CD14-positive monocyte (primary cell): ENCODE data around the gene NUDT22. TPM values are rescaled to one million over a fixed set of nuclear protein-coding genes. Genes with fewer than 3 reads are reported as not detected.

ENCODE experiments used
- DNase-seq, 3 donors: peaks; one replicate each; pipeline ENCODE4 v3.0.0-alpha.2; 2011 to 2022
- H2AFZ ChIP-seq: 2 replicates; pipeline ENCODE4 v1.6.0; 2012; ENCODE audit warnings: mild to moderate bottlenecking, low read depth, low read length, inconsistent platforms; ENCODE audit not compliant: insufficient read depth, poor library complexity, severe bottlenecking
- H3K27ac ChIP-seq, 2 donors: 1 replicate in 1 of 2; 2 replicates in 1 of 2; pipeline ENCODE4 v1.5.1; 2012 to 2013; ENCODE audit warnings: low read length in 2 of 2, control low read depth in 1 of 2, inconsistent platforms in 1 of 2, low read depth in 1 of 2, mild to moderate bottlenecking in 1 of 2
- H3K27me3 ChIP-seq, 2 donors: one replicate each; pipeline versions ENCODE4 v1.6.0 to v1.6.1; 2011 to 2013; ENCODE audit warnings: low read length in 2 of 2; ENCODE audit not compliant: control insufficient read depth in 2 of 2, insufficient read depth in 2 of 2
- H3K36me3 ChIP-seq, 2 donors: replicated peaks in 1 of 2; 1 replicate in 1 of 2; 2 replicates in 1 of 2; pipeline versions ENCODE4 v1.5.1 to v1.6.1; 2012 to 2013; ENCODE audit warnings: low read length in 2 of 2, control low read depth in 1 of 2, inconsistent platforms in 1 of 2, mild to moderate bottlenecking in 1 of 2; ENCODE audit not compliant: insufficient read depth in 2 of 2, control insufficient read depth in 1 of 2
- H3K4me1 ChIP-seq, 2 donors: 1 replicate in 1 of 2; 2 replicates in 1 of 2; pipeline versions ENCODE4 v1.5.1 to v1.6.1; 2012 to 2013; ENCODE audit warnings: low read length in 2 of 2, control low read depth in 1 of 2, inconsistent platforms in 1 of 2, mild to moderate bottlenecking in 1 of 2, moderate library complexity in 1 of 2; ENCODE audit not compliant: insufficient read depth in 2 of 2, control insufficient read depth in 1 of 2
- H3K4me2 ChIP-seq: replicated peaks from 2 replicates; pipeline ENCODE3; 2012; ENCODE audit warnings: low read length, moderate library complexity, mild to moderate bottlenecking; ENCODE audit not compliant: poor library complexity, severe bottlenecking; ENCODE audit errors: extremely low read depth
- H3K4me3 ChIP-seq, 3 experiments: fragments of 200-600 bp in 1 of 3; sonication (generic) in 1 of 3; replicated peaks in 1 of 3; 1 replicate in 2 of 3; 2 replicates in 1 of 3; pipeline ENCODE4 v1.5.1; 2011 to 2013; ENCODE audit warnings: low read length in 3 of 3, mild to moderate bottlenecking in 3 of 3, control low read depth in 2 of 3, low read depth in 2 of 3, inconsistent platforms in 1 of 3, moderate library complexity in 1 of 3
- H3K79me2 ChIP-seq: 2 replicates; pipeline ENCODE4 v1.6.0; 2012; ENCODE audit warnings: mild to moderate bottlenecking, control low read depth, inconsistent platforms, low read length, moderate library complexity; ENCODE audit not compliant: insufficient read depth
- H3K9ac ChIP-seq: 2 replicates; pipeline ENCODE4 v1.6.0; 2017; ENCODE audit warnings: low read length, mild to moderate bottlenecking; ENCODE audit not compliant: insufficient read depth, poor library complexity, severe bottlenecking
- H3K9me3 ChIP-seq, 2 donors: replicated peaks in 1 of 2; 1 replicate in 1 of 2; 2 replicates in 1 of 2; pipeline versions ENCODE4 v1.5.1 to v1.6.1; 2012 to 2013; ENCODE audit warnings: low read length in 2 of 2, control low read depth in 1 of 2; ENCODE audit not compliant: control insufficient read depth in 1 of 2, insufficient read depth in 1 of 2
- H4K20me1 ChIP-seq: 2 replicates; pipeline ENCODE4 v1.6.0; 2012; ENCODE audit warnings: mild to moderate bottlenecking, low read length, control low read depth, moderate library complexity; ENCODE audit not compliant: insufficient read depth
- H3K27ac Mint-ChIP-seq, 7 donors: one replicate each; pipeline ENCODE4 v1.8.0; 2020; ENCODE audit warnings: mild to moderate bottlenecking in 7 of 7, mixed read lengths in 7 of 7, moderate library complexity in 6 of 7, inconsistent platforms in 2 of 7
- H3K27me3 Mint-ChIP-seq, 3 donors: one replicate each; pipeline ENCODE4 v1.8.0; 2021 to 2022; ENCODE audit warnings: low read depth in 3 of 3, mild to moderate bottlenecking in 3 of 3, mixed read lengths in 3 of 3, moderate library complexity in 3 of 3, inconsistent platforms in 1 of 3
- H3K36me3 Mint-ChIP-seq, 2 donors: one replicate each; pipeline ENCODE4 v1.8.0; 2020; ENCODE audit warnings: mixed read lengths in 2 of 2, inconsistent platforms in 1 of 2, mild to moderate bottlenecking in 1 of 2
- H3K4me1 Mint-ChIP-seq: one replicate; pipeline ENCODE4 v1.8.0; 2020; ENCODE audit warnings: mild to moderate bottlenecking, mixed read lengths
- H3K4me3 Mint-ChIP-seq, 2 donors: one replicate each; pipeline ENCODE4 v1.8.0; 2020; ENCODE audit warnings: mild to moderate bottlenecking in 2 of 2, mixed read lengths in 2 of 2, moderate library complexity in 1 of 2
- H3K9me3 Mint-ChIP-seq, 7 donors: one replicate each; pipeline ENCODE4 v1.8.0; 2020 to 2022; ENCODE audit warnings: mixed read lengths in 7 of 7, mild to moderate bottlenecking in 6 of 7, moderate library complexity in 6 of 7, inconsistent platforms in 2 of 7
- CTCF ChIP-seq: fragments of 200-600 bp; IDR thresholded peaks from one replicate; pipeline ENCODE4 v1.8.0; 2022; ENCODE audit warnings: antibody characterized with exemption, mild to moderate bottlenecking
- WGBS: methylation state at CpG from one replicate; pipeline ENCODE4 v1.1.5; 2013; ENCODE audit warnings: missing lambda C conversion rate; ENCODE audit not compliant: insufficient coverage; 5-methylcytosine and 5-hydroxymethylcytosine counted together
- intact Hi-C, 2 donors: fragments of 100-400 bp; cut with micrococcal nuclease; formaldehyde crosslinking; loops; one replicate each; pipeline versions ENCODE4 v1.15.0 to v1.15.1; 2023
- polyA plus RNA-seq, 3 donors: library from polyadenylated mRNA; depleted of rRNA in 1 of 3; unstranded in 2 of 3; stranded (reverse) in 1 of 3; fragments of 300-500 nt in 2 of 3; fragments of >200 nt in 1 of 3; fragmentation: Illumina TruSeq in 2 of 3; gene quantifications; 1 replicate in 2 of 3; 2 replicates in 1 of 3; pipeline ENCODE4 v1.2.3, GENCODE V29; 2012 to 2021

The NUDT22 gene
- polyA plus RNA-seq, 3 donors = 47.9 to 86.1 (median 56.1) TPM

- Mint-ChIP-seq H3K4me1 (peaks cover 11% of the 10 kb centered on the region), H3K4me3 (no peak overlapping the region), H3K27ac (peak overlapping the region in 1 of 7 donors; percentile 50), H3K9me3 (peaks cover 0 to 2% (median 0%) of the 10 kb centered on the region in 7 donors), H3K27me3 (no peaks in the 10 kb centered on the region), H3K36me3 (peaks cover 71 to 87% of the 10 kb centered on the region in 2 donors)
- no peak overlapping the region for H3K9ac ChIP-seq
- no peak for DNase-seq
- H3K9me3 ChIP-seq = no peaks in the 10 kb centered on the region
- no peak overlapping the region for H2AFZ ChIP-seq
- H4K20me1 ChIP-seq = peaks cover 90% of the 10 kb centered on the region
- H3K4me3 ChIP-seq = no peak overlapping the region
- H3K27me3 ChIP-seq = no peaks in the 10 kb centered on the region
- TF ChIP-seq CTCF = no peak
- no peak overlapping the region for H3K4me2 ChIP-seq
- peaks cover 80 to 89% of the 10 kb centered on the region in 2 donors for H3K36me3 ChIP-seq
- WGBS = 94% methylated on average over 3 of the region's 10 CpGs
- H3K79me2 ChIP-seq = peaks cover 35% of the 10 kb centered on the region
- intact Hi-C loops = no loop called here
- H3K27ac ChIP-seq = peak overlapping the region in 1 of 2 donors; percentile 26
- peaks cover 3 to 9% of the 10 kb centered on the region in 2 donors for H3K4me1 ChIP-seq
These were observed 6.3 kb upstream of the NUDT22 start for GRCh38 chr11:64219755-64220154.

- Histone ChIP-seq H3K4me2 (no peak overlapping the region), H3K9me3 (no peaks in the 10 kb centered on the region), H2AFZ (no peak overlapping the region), H3K79me2 (peaks cover 30% of the 10 kb centered on the region), H3K27me3 (no peaks in the 10 kb centered on the region), H3K27ac (no peak overlapping the region), H3K9ac (no peak overlapping the region), H3K36me3 (peaks cover 75 to 84% of the 10 kb centered on the region in 2 donors), H4K20me1 (peaks cover 90% of the 10 kb centered on the region), H3K4me1 (peaks cover 8 to 14% of the 10 kb centered on the region in 2 donors), H3K4me3 (no peak overlapping the region)
- intact Hi-C loops = no loop called here
- Mint-ChIP-seq H3K4me1 (peaks cover 14% of the 10 kb centered on the region), H3K9me3 (peaks cover 0 to 2% (median 0%) of the 10 kb centered on the region in 7 donors), H3K27me3 (no peaks in the 10 kb centered on the region), H3K36me3 (peaks cover 66 to 82% of the 10 kb centered on the region in 2 donors), H3K4me3 (no peak overlapping the region), H3K27ac (peak overlapping the region in 1 of 7 donors; percentile 45)
- TF ChIP-seq CTCF = no peak
- WGBS = 98% methylated on average over 17 of the region's 17 CpGs
- DNase-seq = peak in 1 of 3 donors; percentile 1
These were observed 5.8 kb upstream of the NUDT22 start for GRCh38 chr11:64220271-64220670.
